Activated CD8-positive, alpha-beta memory T cell treated with anti-CD3 and anti-CD28 coated beads, Interleukin-2, amount 50 U/mL, for 4 hours (primary cell): ENCODE data around the gene TMTC1.
"Not testable (repeated sequence)": the region's sequence is repeated elsewhere in the genome, so short reads cannot be mapped to it uniquely, and the experiment has no call there.

Source experiments
- DNase-seq: peaks from one replicate; pipeline ENCODE4 v3.0.0-alpha.2; 2020

The TMTC1 gene

GRCh38 chr12:29563071-29563470 is 220.7 kb downstream of the TMTC1 start:
- no peak for DNase-seq

GRCh38 chr12:29562110-29562804 is 221.5 kb downstream of the TMTC1 start:
- DNase-seq: no peak

GRCh38 chr12:29561664-29562071 is 222.1 kb downstream of the TMTC1 start:
- DNase-seq: no peak

GRCh38 chr12:29559198-29559597 is 224.5 kb downstream of the TMTC1 start:
- no peak for DNase-seq

GRCh38 chr12:29556363-29556762 is 227.4 kb downstream of the TMTC1 start:
- no peak for DNase-seq

- not testable (repeated sequence) for DNase-seq
These were observed 228.3 kb downstream of the TMTC1 start for GRCh38 chr12:29555451-29555850.

- DNase-seq: no peak
These were observed 230.6 kb downstream of the TMTC1 start for GRCh38 chr12:29552994-29553748.

GRCh38 chr12:29552324-29552927 is 231.3 kb downstream of the TMTC1 start:
- peak; percentile 60 for DNase-seq

- DNase-seq: no peak
These were observed 231.9 kb downstream of the TMTC1 start for GRCh38 chr12:29551812-29552211.

- no peak for DNase-seq
These were observed 235.9 kb downstream of the TMTC1 start for GRCh38 chr12:29547864-29548263.

GRCh38 chr12:29547151-29547632 is 236.6 kb downstream of the TMTC1 start:
- no peak for DNase-seq

- DNase-seq: no peak
These were observed 237.7 kb downstream of the TMTC1 start for GRCh38 chr12:29546000-29546399.

- DNase-seq: no peak
These were observed 238.7 kb downstream of the TMTC1 start for GRCh38 chr12:29545102-29545467.

- no peak for DNase-seq
These were observed 239.2 kb downstream of the TMTC1 start for GRCh38 chr12:29544428-29545101.

GRCh38 chr12:29543036-29543435 is 240.7 kb downstream of the TMTC1 start:
- DNase-seq: no peak

GRCh38 chr12:29537298-29537697 is 246.4 kb downstream of the TMTC1 start:
- DNase-seq: no peak

GRCh38 chr12:29534935-29535334 is 248.8 kb downstream of the TMTC1 start:
- DNase-seq: no peak

- DNase-seq: no peak
These were observed 249.8 kb downstream of the TMTC1 start for GRCh38 chr12:29533815-29534489.

- no peak for DNase-seq
These were observed 252.3 kb downstream of the TMTC1 start for GRCh38 chr12:29531471-29531870.

GRCh38 chr12:29530436-29530835 is 253.3 kb downstream of the TMTC1 start:
- no peak for DNase-seq

- DNase-seq: no peak
These were observed 255.6 kb downstream of the TMTC1 start for GRCh38 chr12:29528161-29528560.

- DNase-seq: no peak
These were observed 261.8 kb downstream of the TMTC1 start for GRCh38 chr12:29521951-29522350.
